Endothelial cell of umbilical vein (primary cell): Measurements from ENCODE around the gene AK6. TPM values are rescaled to one million over a fixed set of nuclear protein-coding genes. Genes with fewer than 3 reads are reported as not detected.

Experiments
- BruUV-seq: library from RNA; stranded (reverse); fragments of 400-500 nt; replicated peaks from 2 replicates; lab custom pipeline; 2021; lab: Mats Ljungman, UMichigan
- CTCF ChIA-PET: fragments of 300-600, 350-600 bp; sonication (Branson Sonifier 250); formaldehyde crosslinking; loops from one replicate; lab custom pipeline; 2021; ENCODE audit warnings: antibody characterized with exemption, inconsistent platforms; lab: Charles Lee
- POLR2A ChIA-PET: fragments of 300-600, 350-600 bp; sonication (Branson Sonifier 250); formaldehyde crosslinking; loops from one replicate; lab custom pipeline; 2021; ENCODE audit warnings: antibody characterized with exemption, inconsistent platforms; lab: Charles Lee
- DNase-seq: peaks from one replicate; pipeline ENCODE4 v3.0.0-alpha.2; 2011; ENCODE audit warnings: low read depth, low spot score
- FAIRE-seq: peaks from 2 replicates; lab custom pipeline; 2011; peaks lifted over from hg19 to GRCh38; lab: Jason Lieb, UNC
- H2AFZ ChIP-seq: 2 replicates; pipeline ENCODE4 v1.6.0; 2012; ENCODE audit warnings: low read depth, low read length, control low read depth, inconsistent platforms
- H3K27ac ChIP-seq: 2 replicates; pipeline ENCODE4 v1.5.1; 2011; ENCODE audit warnings: low read depth, mild to moderate bottlenecking, control low read depth, low read length, moderate library complexity; ENCODE audit not compliant: insufficient read depth
- H3K27me3 ChIP-seq, 2 experiments: 2 replicates each; pipeline versions ENCODE4 v1.6.0 to v1.6.1; 2011; ENCODE audit warnings: low read length in 2 of 2, mixed read lengths in 1 of 2; ENCODE audit not compliant: control insufficient read depth in 2 of 2, insufficient read depth in 2 of 2
- H3K36me3 ChIP-seq, 2 experiments: 2 replicates in 1 of 2; 3 replicates in 1 of 2; pipeline ENCODE4 v1.5.1; 2011; ENCODE audit warnings: low read length in 2 of 2, mild to moderate bottlenecking in 1 of 2, moderate library complexity in 1 of 2; ENCODE audit not compliant: control insufficient read depth in 2 of 2, insufficient read depth in 2 of 2; ENCODE audit errors: extremely low read depth in 1 of 2
- H3K4me1 ChIP-seq: 3 replicates; pipeline ENCODE4 v1.5.1; 2011; ENCODE audit warnings: mild to moderate bottlenecking, low read length; ENCODE audit not compliant: control insufficient read depth, insufficient read depth; ENCODE audit errors: extremely low read depth
- H3K4me2 ChIP-seq: 2 replicates; pipeline ENCODE4 v1.6.1; 2011; ENCODE audit warnings: low read length, control low read depth, mixed read lengths; ENCODE audit not compliant: insufficient read depth
- H3K4me3 ChIP-seq, 3 experiments: fragments of 200-600 bp in 1 of 3; sonication (generic), shearing (Covaris generic) in 1 of 3; replicated peaks in 1 of 3; 2 replicates each; pipeline ENCODE4 v1.5.1; 2011 to 2016; ENCODE audit warnings: control low read depth in 3 of 3, low read length in 3 of 3, mild to moderate bottlenecking in 2 of 3, inconsistent platforms in 1 of 3, low read depth in 1 of 3, moderate library complexity in 1 of 3; ENCODE audit not compliant: insufficient read depth in 1 of 3
- H3K79me2 ChIP-seq: 2 replicates; pipeline ENCODE4 v1.6.0; 2012; ENCODE audit warnings: low read length, inconsistent platforms; ENCODE audit not compliant: control insufficient read depth, insufficient read depth
- H3K9ac ChIP-seq: replicated peaks from 2 replicates; pipeline ENCODE3; 2011; ENCODE audit warnings: low read length, control low read depth; ENCODE audit not compliant: insufficient read depth; ENCODE audit errors: extremely low read depth
- H3K9me1 ChIP-seq: replicated peaks from 3 replicates; pipeline ENCODE4 v1.6.0; 2011; ENCODE audit warnings: mild to moderate bottlenecking, low read length; ENCODE audit not compliant: control insufficient read depth, insufficient read depth; ENCODE audit errors: extremely low read depth
- H3K9me3 ChIP-seq: replicated peaks from 2 replicates; pipeline ENCODE4 v1.5.1; 2012; ENCODE audit warnings: low read length, inconsistent platforms; ENCODE audit not compliant: control insufficient read depth, insufficient read depth
- H4K20me1 ChIP-seq: replicated peaks from 2 replicates; pipeline ENCODE3; 2011; ENCODE audit warnings: mild to moderate bottlenecking, low read length; ENCODE audit not compliant: control insufficient read depth, insufficient read depth; ENCODE audit errors: extremely low read depth
- EZH2 ChIP-seq: IDR thresholded peaks from 2 replicates; pipeline ENCODE4 v1.6.1; 2012; ENCODE audit warnings: borderline replicate concordance, low read depth, mild to moderate bottlenecking, moderate library complexity, low read length, inconsistent platforms; ENCODE audit not compliant: severe bottlenecking
- FOS ChIP-seq: IDR thresholded peaks from 2 replicates; pipeline ENCODE4 v1.6.1; 2011; ENCODE audit warnings: mild to moderate bottlenecking, low read length, moderate library complexity, borderline replicate concordance; ENCODE audit not compliant: insufficient read depth
- GATA2 ChIP-seq: IDR thresholded peaks from 2 replicates; pipeline ENCODE4 v1.7.0; 2011; ENCODE audit warnings: low read depth, mild to moderate bottlenecking, moderate library complexity, mixed read lengths, low read length; ENCODE audit not compliant: insufficient read length, insufficient read depth
- JUN ChIP-seq: IDR thresholded peaks from 2 replicates; pipeline ENCODE4 v1.6.1; 2011; ENCODE audit warnings: borderline replicate concordance, low read depth; ENCODE audit not compliant: insufficient read length, insufficient read depth
- MYC ChIP-seq: IDR thresholded peaks from one replicate; pipeline ENCODE4 v1.6.1; 2011; ENCODE audit warnings: mild to moderate bottlenecking, low read depth, low read length
- POLR2A ChIP-seq: IDR thresholded peaks from 2 replicates; pipeline ENCODE4 v1.6.1; 2012; ENCODE audit warnings: low read depth, mild to moderate bottlenecking, control low read depth, low read length
- POLR2AphosphoS5 ChIP-seq: IDR thresholded peaks from 2 replicates; pipeline ENCODE4 v1.6.1; 2012; ENCODE audit warnings: low read depth, mild to moderate bottlenecking, control low read depth, low read length, moderate library complexity; ENCODE audit not compliant: insufficient read depth
- dilution Hi-C: fragments of 300-500 bp; cut with MboI; formaldehyde crosslinking; loops from one replicate; pipeline ENCODE4 v1.15.0; 2019; ENCODE audit warnings: low sequenced_read_pairs; ENCODE audit not compliant: extremely low pct_ligation_motif_present
- intact Hi-C: fragments of 100-400 bp; cut with micrococcal nuclease; formaldehyde crosslinking; loops from one replicate; pipeline ENCODE4 v1.10.0; 2022
- polyA plus RNA-seq, 4 experiments: library from polyadenylated mRNA; depleted of rRNA in 3 of 4; stranded (reverse) in 3 of 4; unstranded in 1 of 4; fragments of >200 nt; gene quantifications; 2 replicates each; pipeline versions ENCODE4 v1.2.1 to v1.2.3, GENCODE V29; 2011 to 2012; ENCODE audit warnings: missing spikeins in 1 of 4
- total RNA-seq: library from RNA; stranded (reverse); gene quantifications from 2 replicates; pipeline ENCODE4 v1.2.3, GENCODE V29; 2021
- TF ChIP-seq, protein P1 (sequence below), 2 donors: IDR thresholded peaks; 1 replicate in 1 of 2; 2 replicates in 1 of 2; pipeline ENCODE4 v1.5.1; 2011; ENCODE audit warnings: low read length in 2 of 2, mild to moderate bottlenecking in 2 of 2, moderate library complexity in 2 of 2, control low read depth in 1 of 2, inconsistent platforms in 1 of 2, low read depth in 1 of 2; ENCODE audit not compliant: insufficient read depth in 1 of 2; ENCODE audit errors: extremely low read depth in 1 of 2
- TF ChIP-seq, protein P2 (sequence below): IDR thresholded peaks from 2 replicates; pipeline ENCODE4 v1.6.1; 2011; ENCODE audit not compliant: insufficient read depth, insufficient read length

The AK6 gene
- total and polyA plus RNA-seq, 2 donors (not counting 3 experiments of a cell fraction or from before 2014, with no cell fraction given) = 13.2 to 30.1 TPM

DNA sequence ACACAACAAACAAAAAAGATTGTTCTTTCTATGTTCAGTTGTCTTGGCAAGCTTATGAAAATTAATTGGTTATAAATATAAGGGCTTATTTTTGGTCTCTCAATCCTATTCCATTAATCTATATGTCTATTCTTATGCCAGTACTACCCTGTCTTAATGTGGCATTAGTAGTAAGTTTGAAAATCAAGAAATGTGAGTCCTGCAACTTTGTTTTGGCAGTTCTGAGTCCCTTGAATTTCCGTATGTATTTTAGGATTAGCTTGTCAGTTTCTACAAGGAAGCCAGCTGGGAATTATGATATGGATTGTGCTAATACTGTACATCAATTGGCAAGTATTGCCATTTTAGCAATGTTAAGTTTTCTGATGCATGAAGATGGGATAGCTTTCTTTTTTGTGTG is 26.2 kb downstream of the AK6 start:
- no peaks in the 10 kb centered on the region for H3K4me1 ChIP-seq
- no peaks in the 10 kb centered on the region for H3K79me2 ChIP-seq
- no peaks in the 10 kb centered on the region for H3K27me3 ChIP-seq
- no peak for FAIRE-seq
- intact Hi-C loops (no loop called here), dilution Hi-C loops (no loop called here)
- no peak for TF ChIP-seq POLR2AphosphoS5
- no peak for TF ChIP-seq FOS
- TF ChIP-seq MYC = no peak
- no peak for TF ChIP-seq POLR2A
- TF ChIP-seq, protein P1, sequence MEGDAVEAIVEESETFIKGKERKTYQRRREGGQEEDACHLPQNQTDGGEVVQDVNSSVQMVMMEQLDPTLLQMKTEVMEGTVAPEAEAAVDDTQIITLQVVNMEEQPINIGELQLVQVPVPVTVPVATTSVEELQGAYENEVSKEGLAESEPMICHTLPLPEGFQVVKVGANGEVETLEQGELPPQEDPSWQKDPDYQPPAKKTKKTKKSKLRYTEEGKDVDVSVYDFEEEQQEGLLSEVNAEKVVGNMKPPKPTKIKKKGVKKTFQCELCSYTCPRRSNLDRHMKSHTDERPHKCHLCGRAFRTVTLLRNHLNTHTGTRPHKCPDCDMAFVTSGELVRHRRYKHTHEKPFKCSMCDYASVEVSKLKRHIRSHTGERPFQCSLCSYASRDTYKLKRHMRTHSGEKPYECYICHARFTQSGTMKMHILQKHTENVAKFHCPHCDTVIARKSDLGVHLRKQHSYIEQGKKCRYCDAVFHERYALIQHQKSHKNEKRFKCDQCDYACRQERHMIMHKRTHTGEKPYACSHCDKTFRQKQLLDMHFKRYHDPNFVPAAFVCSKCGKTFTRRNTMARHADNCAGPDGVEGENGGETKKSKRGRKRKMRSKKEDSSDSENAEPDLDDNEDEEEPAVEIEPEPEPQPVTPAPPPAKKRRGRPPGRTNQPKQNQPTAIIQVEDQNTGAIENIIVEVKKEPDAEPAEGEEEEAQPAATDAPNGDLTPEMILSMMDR (IDR thresholded peaks at IDR 0.05; ENCODE audit: extremely low read depth in 1 of 2, insufficient read depth in 1 of 2, low read depth in 1 of 2, low read length in 2 of 2) = no peak
- TF ChIP-seq EZH2 = no peak
- TF ChIP-seq GATA2 = no peak
- TF ChIP-seq, protein P2, sequence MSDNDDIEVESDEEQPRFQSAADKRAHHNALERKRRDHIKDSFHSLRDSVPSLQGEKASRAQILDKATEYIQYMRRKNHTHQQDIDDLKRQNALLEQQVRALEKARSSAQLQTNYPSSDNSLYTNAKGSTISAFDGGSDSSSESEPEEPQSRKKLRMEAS = no peak
- no peak for TF ChIP-seq JUN
- no TSS peak for BruUV-seq
- H3K9me1 ChIP-seq = no peaks in the 10 kb centered on the region
- no peak overlapping the region for H3K4me2 ChIP-seq
- ChIA-PET CTCF (interaction anchor here (1.0 to 1.2 kb wide), 3 partner anchors 8 to 249 kb away, joined by 3 to 5 read pairs (median 4); partner anchors contain the start of gene SLC30A5), POLR2A (interaction anchor here (0.6 kb wide), 1 partner anchor 48 kb away, joined by 4 read pairs; no protein-coding TSS in a partner anchor)
- H3K36me3 ChIP-seq = no peaks in the 10 kb centered on the region
- no peak overlapping the region for H3K27ac ChIP-seq
- H4K20me1 ChIP-seq = no peaks in the 10 kb centered on the region
- no peak overlapping the region for H3K9ac ChIP-seq
- DNase-seq = no peak
- no peak overlapping the region for H2AFZ ChIP-seq
- no peaks in the 10 kb centered on the region for H3K9me3 ChIP-seq
- H3K4me3 ChIP-seq = no peak overlapping the region
